GM18867 (cell line): ENCODE data around the gene TRAF4.

Source experiments
- ATAC-seq: cut with Tn5 transposase; IDR thresholded peaks from one replicate; pipeline ENCODE4 v1.9.1; 2021; ENCODE audit warnings: mild to moderate bottlenecking, moderate library complexity; ENCODE audit not compliant: unreplicated experiment

The TRAF4 gene

GRCh38 chr17:28743243-28744103 is at the start of gene TRAF4:
TRAF4 (plus strand) TSS chr17:28744011; CDS start chr17:28744113, 102 bp downstream.
- peak; percentile 67 for ATAC-seq

DNA sequence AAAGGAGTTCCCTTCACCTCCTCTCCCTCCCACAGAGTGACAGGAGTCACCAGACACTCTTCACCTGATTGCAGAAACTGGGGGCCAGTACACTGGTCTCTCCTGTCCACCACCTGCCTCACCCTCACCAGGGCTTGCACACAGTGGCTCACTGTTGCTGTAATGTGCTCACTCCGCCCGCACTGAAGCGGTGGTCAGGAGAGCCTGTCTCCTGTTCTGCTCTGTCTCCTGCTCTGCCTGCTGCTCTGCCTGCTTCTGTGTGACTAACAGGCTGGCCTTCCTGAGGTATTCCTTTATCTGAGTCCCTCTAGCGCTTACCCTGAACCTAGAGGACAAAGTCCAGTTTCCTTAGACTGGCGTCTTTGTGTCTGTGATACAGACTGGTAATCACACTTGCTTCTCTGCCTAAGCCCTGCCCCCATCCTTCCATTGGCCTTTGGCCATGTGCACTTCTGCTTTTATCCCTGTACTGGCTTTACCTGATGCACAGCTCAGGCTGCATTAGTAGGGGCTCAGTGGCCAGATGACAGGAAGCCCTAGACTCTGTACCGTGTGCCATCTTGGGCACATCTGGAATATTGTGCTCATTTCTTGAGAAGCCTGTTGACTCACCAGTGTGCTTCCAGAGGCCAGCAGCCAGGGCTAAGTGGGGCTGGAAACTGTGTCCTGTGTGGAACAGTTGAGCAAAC is 45.4 kb upstream of the TRAF4 start:
- ATAC-seq, result no peak

DNA sequence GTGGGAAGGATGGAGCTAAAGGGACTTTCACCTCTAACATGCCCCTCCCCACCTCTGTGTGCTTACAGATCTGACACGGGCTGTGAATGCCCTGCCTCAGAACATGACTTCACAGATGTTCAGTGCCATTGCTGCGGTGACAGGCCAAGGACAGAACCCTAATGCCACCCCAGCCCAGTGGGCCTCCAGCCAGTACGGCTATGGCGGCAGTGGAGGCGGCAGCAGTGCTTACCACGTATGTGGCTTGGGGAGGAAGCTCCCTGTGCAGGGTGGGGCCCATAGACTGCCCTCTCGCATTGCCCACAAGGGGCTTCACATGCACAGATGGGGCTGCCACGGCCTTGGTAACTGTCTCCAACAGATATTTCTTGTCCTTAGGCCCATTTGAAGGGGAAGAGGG is 43.5 kb upstream of the TRAF4 start:
- no peak for ATAC-seq

GRCh38 chr17:28700830-28701492 is 42.9 kb upstream of the TRAF4 start:
- no peak for ATAC-seq

DNA sequence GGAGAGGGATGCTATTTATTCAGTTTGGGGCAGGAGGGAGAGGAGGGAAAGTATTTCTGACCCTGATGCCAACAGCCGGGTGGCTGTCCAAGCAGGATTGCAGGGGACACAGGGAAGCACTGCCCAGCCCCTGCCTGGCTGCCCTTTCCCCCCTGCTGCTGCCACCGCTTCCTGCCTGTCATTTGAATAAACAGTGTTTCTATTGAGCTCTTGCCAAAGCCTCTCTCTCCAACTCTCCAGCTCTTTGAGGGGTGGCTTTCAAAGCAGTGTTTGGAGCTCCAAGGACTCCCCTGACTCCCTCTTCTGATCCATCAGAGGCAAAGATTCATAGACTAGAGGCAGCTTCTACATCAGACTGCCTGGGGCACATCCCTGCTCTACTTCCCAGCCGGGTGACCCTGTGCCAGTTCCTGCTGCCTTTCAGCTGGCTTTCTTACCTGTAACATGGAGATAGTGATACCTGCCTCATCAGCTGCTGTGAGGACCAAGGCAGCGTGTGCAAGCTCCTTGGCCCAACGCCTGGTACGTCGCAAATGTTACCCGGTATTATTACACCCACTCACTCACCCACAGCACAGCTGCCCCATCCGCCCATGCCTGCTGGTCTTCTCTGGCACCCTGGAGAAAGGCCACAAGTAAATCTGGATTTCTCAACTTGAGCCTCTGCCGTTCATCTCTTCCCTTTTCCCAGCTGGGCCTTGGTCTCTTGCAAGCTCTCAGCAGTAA is 41.6 kb upstream of the TRAF4 start:
- ATAC-seq, result no peak

GRCh38 chr17:28702752-28703150 is 41.1 kb upstream of the TRAF4 start:
- no peak for ATAC-seq

GRCh38 chr17:28703552-28704218 is 40.1 kb upstream of the TRAF4 start:
- ATAC-seq, result no peak

DNA sequence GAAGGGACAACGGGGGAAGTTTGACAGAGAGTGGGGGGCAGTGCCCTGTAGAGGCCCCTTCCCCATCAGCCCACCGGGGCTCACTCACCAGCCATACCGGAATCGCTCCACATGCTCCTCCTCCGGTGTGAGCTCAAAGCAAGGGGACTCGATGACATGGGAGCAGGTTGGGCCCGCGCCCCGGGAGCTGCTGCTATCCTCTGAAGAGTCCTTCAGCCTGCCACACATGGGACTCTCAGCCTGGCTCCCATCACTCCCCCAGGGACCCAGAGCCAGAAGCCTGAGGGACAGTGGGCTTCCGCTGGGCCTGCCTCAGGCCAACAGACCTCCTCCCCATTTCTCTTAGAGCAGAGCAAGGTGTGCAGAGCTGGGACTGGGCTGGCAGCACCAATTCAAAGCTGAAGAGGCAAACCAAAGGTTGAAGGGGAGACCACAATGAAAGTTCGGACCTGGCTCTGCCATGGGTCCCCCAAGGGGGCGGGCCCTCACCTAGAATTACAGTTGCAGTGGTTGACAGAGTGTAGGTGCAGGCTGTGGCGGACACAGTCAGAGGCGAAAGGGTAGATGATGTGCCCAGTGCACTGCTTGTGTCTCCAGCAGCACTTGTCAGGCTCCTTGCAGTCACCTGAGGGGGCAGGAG is 39.5 kb upstream of the TRAF4 start:
- ATAC-seq, result no peak

- no peak for ATAC-seq
These were observed 38.6 kb upstream of the TRAF4 start for GRCh38 chr17:28705074-28705659.

DNA sequence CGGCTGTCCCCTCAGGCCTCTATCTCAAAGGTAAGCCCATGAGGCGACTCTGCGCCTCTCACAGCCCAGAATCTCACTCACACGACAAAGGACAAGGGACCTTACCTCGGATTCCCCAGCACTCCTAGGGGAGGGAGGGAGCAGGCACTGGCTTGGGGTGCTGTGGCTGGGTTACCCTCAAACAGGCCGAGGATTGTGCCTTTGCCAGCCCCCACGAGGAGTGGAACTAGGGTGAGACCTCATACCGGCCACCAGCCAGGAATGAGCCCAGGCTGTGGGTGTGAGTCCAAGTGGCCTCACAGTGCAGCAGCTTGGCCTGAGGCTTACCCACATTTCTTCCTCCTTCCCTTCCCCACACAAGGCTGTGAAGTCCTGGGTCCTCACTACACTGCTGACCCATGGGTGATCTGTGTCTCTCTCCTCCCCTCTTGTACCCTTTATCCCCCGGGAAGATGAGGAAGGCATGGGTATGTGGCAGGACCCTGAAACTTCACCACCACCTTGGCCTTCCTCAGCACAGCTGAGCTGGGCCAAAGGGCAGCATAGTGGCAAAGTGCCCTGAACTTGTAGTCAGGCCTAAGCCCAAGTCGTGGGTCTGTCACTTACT is 38.0 kb upstream of the TRAF4 start:
- no peak for ATAC-seq

DNA sequence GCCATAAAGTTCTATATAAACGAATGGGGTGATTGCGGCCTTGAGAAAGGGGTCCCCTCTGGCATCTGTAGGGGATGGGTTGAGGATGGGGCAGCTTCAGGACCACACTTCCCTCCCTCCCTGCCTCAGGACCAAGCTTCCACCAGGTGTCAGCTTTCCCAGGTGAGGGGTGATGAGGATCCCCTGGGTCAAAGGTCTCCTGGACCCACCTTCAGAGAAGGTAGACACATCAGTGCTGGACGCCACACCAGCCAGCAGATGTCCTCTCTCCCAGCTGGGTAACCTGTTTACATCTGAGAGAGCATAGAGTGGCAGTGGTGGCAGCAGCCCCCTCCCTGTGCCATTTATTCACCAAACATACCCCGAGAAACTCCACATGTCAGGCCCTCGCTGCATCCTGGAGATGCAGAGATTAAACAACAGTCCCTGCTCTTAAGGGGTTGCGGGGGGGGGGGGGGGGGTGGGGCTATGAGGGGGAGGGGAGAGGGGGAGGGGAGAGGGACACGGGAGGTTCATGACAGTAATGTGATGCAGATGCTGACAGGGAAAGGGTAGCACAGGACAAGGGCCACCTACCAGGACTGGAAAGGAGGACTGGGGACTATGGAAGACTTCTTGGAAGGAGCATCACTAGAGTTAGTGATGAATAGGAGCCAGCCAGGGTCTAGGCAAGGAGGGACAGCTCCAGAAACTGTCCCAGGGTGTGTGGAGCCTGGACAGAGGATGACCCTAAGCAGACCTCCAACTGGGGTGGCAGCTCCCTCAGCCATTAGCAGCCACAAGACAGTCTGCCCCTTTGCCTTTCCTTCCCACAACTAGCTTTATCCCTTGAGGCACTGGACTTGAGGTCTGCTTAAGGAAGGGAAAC is 37.1 kb upstream of the TRAF4 start:
- no peak for ATAC-seq

GRCh38 chr17:28707339-28707720 is 36.5 kb upstream of the TRAF4 start:
- no peak for ATAC-seq

DNA sequence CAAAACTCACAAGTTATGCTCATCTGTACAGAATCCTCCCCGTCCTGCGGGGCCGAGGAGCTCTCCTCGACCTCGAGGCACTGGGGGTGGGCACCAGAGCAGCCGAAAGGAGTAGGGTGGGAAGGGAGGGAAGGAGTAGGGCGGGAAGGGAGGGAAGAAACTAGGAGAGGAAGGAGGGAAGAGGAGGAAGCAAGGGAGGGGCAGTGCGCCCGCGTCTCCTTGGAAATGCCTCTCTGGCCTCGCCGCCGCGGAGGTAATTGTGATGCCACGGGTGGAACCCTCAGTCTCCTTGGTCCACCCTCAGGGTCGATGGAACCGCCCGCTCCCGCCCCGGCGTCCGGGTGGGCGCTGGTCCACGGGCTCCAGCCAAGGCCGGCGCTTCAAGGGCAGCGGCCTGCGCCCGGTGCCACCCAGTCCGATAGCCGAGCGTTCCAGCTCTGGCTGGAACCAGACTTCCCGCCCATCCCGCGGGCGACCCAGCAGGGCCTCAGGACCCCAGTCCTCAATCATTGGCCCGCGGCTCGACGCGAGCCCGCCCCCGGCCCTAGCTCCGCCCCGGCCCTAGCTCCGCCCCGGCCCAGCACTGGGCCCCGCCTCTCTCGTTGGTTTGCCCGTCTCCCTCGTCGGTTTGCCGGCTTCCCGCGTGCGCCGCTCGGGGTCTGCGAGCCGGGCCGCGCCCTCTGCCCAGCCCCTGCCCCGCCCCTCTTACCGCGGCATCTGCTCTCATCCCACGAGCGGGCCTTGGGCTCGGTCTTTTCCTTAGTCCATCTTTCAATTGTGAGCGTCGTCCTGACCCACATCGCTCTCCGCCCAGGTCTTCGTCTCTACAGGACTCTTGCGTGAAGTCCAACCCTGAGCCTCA is 32.7 kb upstream of the TRAF4 start:
- peak; percentile 68 for ATAC-seq

DNA sequence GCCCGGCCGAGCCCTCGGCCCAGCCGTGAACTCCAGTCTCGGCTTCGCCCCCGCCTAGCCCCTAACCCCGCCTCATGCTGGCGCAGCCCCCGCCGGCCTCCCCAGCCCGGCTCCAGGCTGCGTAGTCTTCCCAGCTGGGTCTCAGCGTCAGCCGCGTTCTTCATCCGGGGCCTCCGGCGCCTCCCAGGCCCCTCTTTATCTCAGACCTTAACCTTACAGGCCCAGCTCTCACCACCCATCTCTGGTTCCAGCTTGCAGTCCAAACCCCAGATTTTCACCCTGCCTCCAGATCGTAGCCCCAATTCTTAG is 32.1 kb upstream of the TRAF4 start, which contains the start of gene PROCA1:
TSS of gene PROCA1 (minus strand) at position 166 of the 309 bp plus-strand sequence. CDS start 228 bp downstream, outside the sequence.
- ATAC-seq, result peak; percentile 30

DNA sequence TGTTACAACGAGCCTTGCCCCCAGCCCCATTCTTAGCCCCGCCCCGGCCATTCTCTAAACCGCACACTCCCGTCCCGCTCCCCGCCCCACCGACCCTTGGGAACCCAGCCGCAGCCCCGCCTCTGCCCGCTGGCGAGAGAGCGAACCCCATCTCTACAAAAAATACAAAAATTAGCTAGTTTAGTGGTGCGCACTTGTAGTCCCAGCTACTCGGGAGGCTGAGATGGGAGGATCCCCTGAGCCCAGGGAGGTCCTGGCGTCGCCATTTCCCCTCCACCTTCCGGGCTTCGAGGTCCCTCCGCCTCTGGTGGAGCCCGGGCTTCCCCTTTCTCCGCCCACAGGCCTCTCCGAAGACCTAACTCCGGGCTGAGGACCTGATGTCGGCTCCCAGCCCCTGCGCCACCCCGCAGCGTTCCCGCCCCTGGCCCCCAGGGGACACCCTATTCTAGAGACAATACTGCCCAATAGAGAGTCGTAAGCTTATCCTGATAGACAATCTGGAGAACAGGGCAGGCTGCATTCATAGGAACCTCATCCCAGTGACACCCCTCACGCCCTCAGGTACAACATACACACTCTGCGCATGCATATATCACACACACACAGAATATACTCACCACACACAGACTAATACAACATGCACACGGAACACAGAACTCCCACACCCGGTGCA is 31.6 kb upstream of the TRAF4 start:
- ATAC-seq, result no peak

DNA sequence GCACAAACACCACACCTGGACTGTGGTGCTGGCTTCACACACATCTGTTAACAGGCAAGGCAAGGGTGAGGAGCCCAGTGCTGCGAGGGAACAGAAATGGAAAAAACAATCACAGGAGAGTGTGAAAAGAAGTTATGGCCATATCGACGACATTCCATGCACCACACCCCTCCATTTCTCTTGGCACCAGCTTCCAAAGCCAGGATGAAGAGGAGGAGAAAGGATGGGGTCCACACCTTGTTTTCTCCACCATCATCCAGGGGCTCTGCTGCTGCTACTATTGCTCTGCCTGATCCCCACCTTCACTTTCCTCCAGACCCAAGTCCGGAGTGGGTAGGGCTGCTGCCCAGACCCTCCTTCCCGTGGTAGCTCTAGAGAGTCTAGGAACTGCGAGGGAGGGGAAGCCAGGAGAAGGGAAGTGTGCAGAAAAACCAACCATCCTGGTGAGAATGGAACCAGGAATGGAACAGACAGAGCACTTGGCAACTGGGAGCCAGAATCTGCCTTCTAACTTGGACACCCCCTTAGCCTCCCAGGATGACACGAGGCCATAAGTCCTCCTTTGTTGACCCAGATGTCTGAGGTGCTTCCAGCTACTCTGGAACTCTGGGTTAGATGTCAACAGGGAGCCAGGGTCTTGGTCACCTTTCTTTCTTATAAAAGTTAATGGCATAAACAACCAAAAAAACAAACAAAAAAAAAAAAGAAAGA is 31.0 kb upstream of the TRAF4 start:
- no peak for ATAC-seq
